HG03469 (cell line): ENCODE measurements around the gene ACSL1.
"Not testable (repeated sequence)": the region's sequence is repeated elsewhere in the genome, so short reads cannot be mapped to it uniquely, and the experiment has no call there.

Experiments used
- ATAC-seq: cut with Tn5 transposase; IDR thresholded peaks from one replicate; pipeline ENCODE4 v1.9.1; 2021; ENCODE audit warnings: mild to moderate bottlenecking, moderate library complexity, moderate number of reproducible peaks; ENCODE audit not compliant: unreplicated experiment

The ACSL1 gene

GRCh38 chr4:184763150-184763780 lies 62.5 kb downstream of the ACSL1 start:
- no peak for ATAC-seq

- ATAC-seq: peak; percentile 83
Measured at GRCh38 chr4:184762100-184762499, 63.7 kb downstream of the ACSL1 start.

- no peak for ATAC-seq
Measured at GRCh38 chr4:184760681-184761080, 65.1 kb downstream of the ACSL1 start.

- ATAC-seq: no peak
Measured at GRCh38 chr4:184757810-184758209, 68.0 kb downstream of the ACSL1 start.

GRCh38 chr4:184756399-184756798 lies 69.4 kb downstream of the ACSL1 start:
- no peak for ATAC-seq

GRCh38 chr4:184755278-184755677 lies 70.5 kb downstream of the ACSL1 start:
- no peak for ATAC-seq

GRCh38 chr4:184752496-184753275 lies 73.1 kb downstream of the ACSL1 start:
- no peak for ATAC-seq

GRCh38 chr4:184751585-184751956 lies 74.2 kb downstream of the ACSL1 start:
- ATAC-seq: no peak

- no peak for ATAC-seq
Measured at GRCh38 chr4:184750926-184751584, 74.7 kb downstream of the ACSL1 start.

- ATAC-seq: no peak
Measured at GRCh38 chr4:184748251-184748652, 77.5 kb downstream of the ACSL1 start.

GRCh38 chr4:184747034-184747830 lies 78.5 kb downstream of the ACSL1 start:
- ATAC-seq: no peak

- ATAC-seq: no peak
Measured at GRCh38 chr4:184745831-184746795, 79.7 kb downstream of the ACSL1 start.

GRCh38 chr4:184744236-184744635 lies 81.5 kb downstream of the ACSL1 start:
- ATAC-seq: no peak

- no peak for ATAC-seq
Measured at GRCh38 chr4:184743650-184744049, 82.1 kb downstream of the ACSL1 start.

GRCh38 chr4:184741651-184742050 lies 84.1 kb downstream of the ACSL1 start:
- ATAC-seq: not testable (repeated sequence)

GRCh38 chr4:184740980-184741391 lies 84.8 kb downstream of the ACSL1 start:
- ATAC-seq: no peak

GRCh38 chr4:184739575-184739974 lies 86.2 kb downstream of the ACSL1 start:
- ATAC-seq: not testable (repeated sequence)

GRCh38 chr4:184734758-184735157 lies 91.0 kb downstream of the ACSL1 start:
- ATAC-seq: no peak

GRCh38 chr4:184733654-184734524 lies 91.9 kb downstream of the ACSL1 start, which contains the start of gene CENPU:
Gene CENPU (minus strand): TSS chr4:184734096. CDS start chr4:184734062, 34 bp downstream.
- peak; percentile 92 for ATAC-seq
